ENCODE measurements around the gene EIF4A2. TPM values are rescaled to one million over a fixed set of nuclear protein-coding genes. Genes with fewer than 3 reads are reported as not detected.

Gene EIF4A2
- total and polyA plus RNA-seq, 2 of the 13 experiments (the other 11 are each of a cell fraction or from before 2014, with no cell fraction given): 480 to 596 TPM

DNA sequence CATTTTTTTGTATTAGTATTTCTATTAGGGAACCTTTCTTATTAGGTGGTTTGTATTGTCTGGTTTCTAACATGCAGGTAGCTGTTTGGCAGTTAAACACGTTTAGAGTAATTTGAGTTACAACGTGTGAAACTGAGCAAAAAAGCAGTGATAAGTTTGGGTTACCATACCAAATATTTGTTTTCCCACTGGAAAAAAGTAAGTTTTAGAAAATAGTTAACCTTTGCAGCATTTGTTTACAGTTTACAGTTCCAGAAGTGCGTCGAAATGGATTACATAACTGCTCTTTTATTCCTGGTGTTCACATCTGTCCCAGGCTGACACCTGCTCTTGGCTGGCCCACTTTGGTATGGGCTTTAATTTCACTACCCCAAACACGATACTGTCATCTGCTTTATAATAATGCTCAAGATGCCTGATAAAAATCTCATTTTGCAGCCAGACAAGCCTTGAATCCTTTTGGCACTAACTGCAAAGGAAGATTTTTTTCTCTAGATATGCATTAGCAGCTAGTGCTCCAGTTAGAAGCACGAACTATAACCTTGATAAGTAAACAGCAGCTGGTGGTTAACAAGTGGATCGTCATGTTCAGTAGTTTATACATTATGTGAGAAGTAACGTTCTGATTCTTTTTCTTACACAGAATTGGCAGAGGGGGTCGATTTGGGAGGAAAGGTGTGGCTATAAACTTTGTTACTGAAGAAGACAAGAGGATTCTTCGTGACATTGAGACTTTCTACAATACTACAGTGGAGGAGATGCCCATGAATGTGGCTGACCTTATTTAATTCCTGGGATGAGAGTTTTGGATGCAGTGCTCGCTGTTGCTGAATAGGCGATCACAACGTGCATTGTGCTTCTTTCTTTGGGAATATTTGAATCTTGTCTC lies 5.3 kb downstream of the EIF4A2 start:
- FAIRE-seq: peak; percentile 15
- H3K36me3 ChIP-seq (replicated peaks in 1 of 2; ENCODE audit: control insufficient read depth in 1 of 2, insufficient read depth in 2 of 2, low read length in 2 of 2): peaks cover 21 to 62% of the 10 kb centered on the region in 2 experiments
- CTCF ChIA-PET (ENCODE audit: low intra/inter-chr PET ratio, low total read pairs): no interaction called here
- TF ChIP-seq NFKBIZ (CRISPR knock-in tag; IDR thresholded peaks at IDR 0.05) (no peak), MEIS1 (CRISPR knock-in tag; IDR thresholded peaks at IDR 0.05; ENCODE audit: borderline replicate concordance) (no peak), ZNF3 (CRISPR knock-in tag; IDR thresholded peaks at IDR 0.05) (no peak), ZNF781 (CRISPR knock-in tag; IDR thresholded peaks at IDR 0.05; ENCODE audit: borderline replicate concordance, not compliant biosample characterization) (no peak), RCOR2 (CRISPR knock-in tag; IDR thresholded peaks at IDR 0.05) (no peak), HMG20B (CRISPR knock-in tag; conservative IDR thresholded peaks at IDR 0.05) (no peak), NCOA2 (CRISPR knock-in tag; IDR thresholded peaks at IDR 0.05) (no peak), NFYB (CRISPR knock-in tag; IDR thresholded peaks at IDR 0.05) (no peak), ZNF839 (CRISPR knock-in tag; IDR thresholded peaks at IDR 0.05; ENCODE audit: borderline replicate concordance) (no peak), RBFOX2 (IDR thresholded peaks at IDR 0.05; ENCODE audit: low read depth, low read length) (peak; percentile 77), AGO2 (optimal IDR thresholded peaks at IDR 0.05; ENCODE audit: low read depth, low read length) (peak; percentile 53), ELF1 (CRISPR knock-in tag; IDR thresholded peaks at IDR 0.05) (no peak), ZNF558 (CRISPR knock-in tag; IDR thresholded peaks at IDR 0.05; ENCODE audit: borderline replicate concordance) (no peak)
- TF ChIP-seq, protein P1, sequence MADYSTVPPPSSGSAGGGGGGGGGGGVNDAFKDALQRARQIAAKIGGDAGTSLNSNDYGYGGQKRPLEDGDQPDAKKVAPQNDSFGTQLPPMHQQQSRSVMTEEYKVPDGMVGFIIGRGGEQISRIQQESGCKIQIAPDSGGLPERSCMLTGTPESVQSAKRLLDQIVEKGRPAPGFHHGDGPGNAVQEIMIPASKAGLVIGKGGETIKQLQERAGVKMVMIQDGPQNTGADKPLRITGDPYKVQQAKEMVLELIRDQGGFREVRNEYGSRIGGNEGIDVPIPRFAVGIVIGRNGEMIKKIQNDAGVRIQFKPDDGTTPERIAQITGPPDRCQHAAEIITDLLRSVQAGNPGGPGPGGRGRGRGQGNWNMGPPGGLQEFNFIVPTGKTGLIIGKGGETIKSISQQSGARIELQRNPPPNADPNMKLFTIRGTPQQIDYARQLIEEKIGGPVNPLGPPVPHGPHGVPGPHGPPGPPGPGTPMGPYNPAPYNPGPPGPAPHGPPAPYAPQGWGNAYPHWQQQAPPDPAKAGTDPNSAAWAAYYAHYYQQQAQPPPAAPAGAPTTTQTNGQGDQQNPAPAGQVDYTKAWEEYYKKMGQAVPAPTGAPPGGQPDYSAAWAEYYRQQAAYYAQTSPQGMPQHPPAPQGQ (CRISPR knock-in tag; IDR thresholded peaks at IDR 0.05; ENCODE audit: borderline replicate concordance): no peak
- TF ChIP-seq, protein P2, sequence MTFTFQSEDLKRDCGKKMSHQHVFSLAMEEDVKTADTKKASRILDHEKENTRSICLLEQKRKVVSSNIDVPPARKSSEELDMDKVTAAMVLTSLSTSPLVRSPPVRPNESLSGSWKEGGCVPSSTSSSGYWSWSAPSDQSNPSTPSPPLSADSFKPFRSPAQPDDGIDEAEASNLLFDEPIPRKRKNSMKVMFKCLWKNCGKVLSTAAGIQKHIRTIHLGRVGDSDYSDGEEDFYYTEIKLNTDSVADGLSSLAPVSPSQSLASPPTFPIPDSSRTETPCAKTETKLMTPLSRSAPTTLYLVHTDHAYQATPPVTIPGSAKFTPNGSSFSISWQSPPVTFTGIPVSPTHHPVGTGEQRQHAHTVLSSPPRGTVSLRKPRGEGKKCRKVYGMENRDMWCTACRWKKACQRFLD (CRISPR knock-in tag; IDR thresholded peaks at IDR 0.05; ENCODE audit: borderline replicate concordance): no peak
- TF ChIP-seq, protein P3, sequence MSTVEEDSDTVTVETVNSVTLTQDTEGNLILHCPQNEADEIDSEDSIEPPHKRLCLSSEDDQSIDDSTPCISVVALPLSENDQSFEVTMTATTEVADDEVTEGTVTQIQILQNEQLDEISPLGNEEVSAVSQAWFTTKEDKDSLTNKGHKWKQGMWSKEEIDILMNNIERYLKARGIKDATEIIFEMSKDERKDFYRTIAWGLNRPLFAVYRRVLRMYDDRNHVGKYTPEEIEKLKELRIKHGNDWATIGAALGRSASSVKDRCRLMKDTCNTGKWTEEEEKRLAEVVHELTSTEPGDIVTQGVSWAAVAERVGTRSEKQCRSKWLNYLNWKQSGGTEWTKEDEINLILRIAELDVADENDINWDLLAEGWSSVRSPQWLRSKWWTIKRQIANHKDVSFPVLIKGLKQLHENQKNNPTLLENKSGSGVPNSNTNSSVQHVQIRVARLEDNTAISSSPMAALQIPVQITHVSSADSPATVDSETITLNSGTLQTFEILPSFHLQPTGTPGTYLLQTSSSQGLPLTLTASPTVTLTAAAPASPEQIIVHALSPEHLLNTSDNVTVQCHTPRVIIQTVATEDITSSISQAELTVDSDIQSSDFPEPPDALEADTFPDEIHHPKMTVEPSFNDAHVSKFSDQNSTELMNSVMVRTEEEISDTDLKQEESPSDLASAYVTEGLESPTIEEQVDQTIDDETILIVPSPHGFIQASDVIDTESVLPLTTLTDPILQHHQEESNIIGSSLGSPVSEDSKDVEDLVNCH (CRISPR knock-in tag; IDR thresholded peaks at IDR 0.05): no peak

More for the DNA sequence above, 5.3 kb downstream of the EIF4A2 start:
- no peaks in the 10 kb centered on the region for H3K9me3 ChIP-seq (ENCODE audit: low read length)
- H3K9ac ChIP-seq (ENCODE audit: insufficient read depth, low read depth, low read length): no peak overlapping the region
- no peak overlapping the region for H2AFZ ChIP-seq (ENCODE audit: low read length)
- H3K4me3 ChIP-seq (replicated peaks in 1 of 3; ENCODE audit: insufficient read depth in 1 of 3, low read depth in 2 of 3, low read length in 3 of 3): no peak overlapping the region
- intact Hi-C loops (cut with micrococcal nuclease; ENCODE audit: unreplicated experiment): no loop called here
- H3K27ac ChIP-seq (ENCODE audit: extremely low read length, insufficient read depth, low read length): no peak overlapping the region
- H3K79me2 ChIP-seq (ENCODE audit: insufficient read depth, low read length): peaks cover 30% of the 10 kb centered on the region
- DNase-seq (ENCODE audit: low spot score) (no peak), ATAC-seq (no peak)
- H3K27me3 ChIP-seq (ENCODE audit: control insufficient read depth in 1 of 2, insufficient read depth in 2 of 2, low read length in 2 of 2): no peaks in the 10 kb centered on the region; a peak in 1 of 5 replicates
- peaks cover 64% of the 10 kb centered on the region for H4K20me1 ChIP-seq (ENCODE audit: insufficient read depth, low read length)
- in situ Hi-C loops (cut with HindIII; ENCODE audit: extremely low pct_ligation_motif_present, low pct_unique_long_range_greater_than_20kb): no loop called here
- POLR2A ChIA-PET: no interaction called here
- no peak overlapping the region for H3K4me2 ChIP-seq (ENCODE audit: low read depth, low read length)
- no TSS peak for BruUV-seq (replicated peaks)
- 76% methylated on average over 13 of the region's 13 CpGs for WGBS (ENCODE audit: low lambda C conversion rate)
- peaks cover 37% of the 10 kb centered on the region for H3K4me1 ChIP-seq (ENCODE audit: insufficient read depth, low read length)
